NCI-H2029 treated with DMSO at 0.1 percent for 48 hours (cell line): ENCODE measurements around the gene PEX16.

Experiments
- DNase-seq: peaks from one replicate; lab custom pipeline; 2025; lab: John Stamatoyannopoulos, UW

Gene PEX16

DNA sequence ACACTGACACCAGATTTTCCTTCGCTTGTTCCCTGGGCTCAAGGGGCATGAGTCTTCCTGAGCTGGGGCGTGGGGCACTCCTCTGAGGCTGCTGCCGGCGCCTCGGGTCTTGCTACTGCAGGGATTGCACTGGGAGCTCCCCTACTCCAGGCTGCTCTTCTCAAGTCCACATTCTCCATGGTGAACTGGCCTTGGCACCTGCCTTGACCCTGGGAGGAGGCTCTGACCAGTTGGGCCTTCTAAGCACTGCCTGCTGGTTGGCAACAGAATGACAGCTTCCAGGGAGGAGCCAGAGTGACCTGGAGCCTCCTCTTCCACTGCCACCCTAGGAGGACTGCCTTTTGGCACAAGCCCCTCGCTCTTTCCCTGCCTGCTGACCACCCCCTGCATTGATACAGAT lies 20.1 kb downstream of the PEX16 start:
- no peak for DNase-seq

GRCh38 chr11:45896422-45896984 lies 21.2 kb downstream of the PEX16 start:
- peak; percentile 59 for DNase-seq

DNA sequence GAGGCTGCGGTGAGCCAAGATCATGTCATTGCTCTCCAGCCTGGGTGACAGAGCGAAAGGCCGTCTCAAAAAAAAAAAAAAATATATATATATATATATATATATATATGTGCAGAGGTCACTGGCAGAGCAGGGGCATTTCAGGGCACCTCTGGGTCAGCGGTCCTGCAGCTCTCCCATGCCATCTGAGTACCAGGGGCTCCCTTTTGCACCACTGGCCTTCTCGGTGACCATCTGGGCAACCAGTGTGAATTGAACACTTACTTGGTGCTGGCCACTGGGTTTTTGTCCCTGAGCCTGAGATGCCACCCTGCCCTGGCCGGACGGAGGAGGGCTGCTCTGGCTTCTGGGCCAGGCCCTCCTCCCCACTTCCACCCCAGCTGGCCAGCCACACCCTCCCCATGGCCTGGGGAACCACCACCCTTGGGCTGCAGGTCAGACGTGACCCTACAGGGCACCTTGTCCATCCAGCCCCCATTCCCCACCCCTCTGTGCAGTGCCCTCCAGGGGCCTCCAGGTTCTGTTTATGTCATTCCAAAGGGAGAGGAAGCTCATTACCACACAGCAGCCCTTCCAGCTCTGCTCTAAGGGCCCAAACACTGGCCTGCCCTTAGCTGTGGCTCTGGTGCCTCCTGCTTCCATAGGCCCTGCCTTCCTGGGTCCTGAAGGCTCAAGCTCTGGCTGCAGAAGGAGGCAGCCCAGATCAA lies 22.0 kb downstream of the PEX16 start:
- DNase-seq: no peak

DNA sequence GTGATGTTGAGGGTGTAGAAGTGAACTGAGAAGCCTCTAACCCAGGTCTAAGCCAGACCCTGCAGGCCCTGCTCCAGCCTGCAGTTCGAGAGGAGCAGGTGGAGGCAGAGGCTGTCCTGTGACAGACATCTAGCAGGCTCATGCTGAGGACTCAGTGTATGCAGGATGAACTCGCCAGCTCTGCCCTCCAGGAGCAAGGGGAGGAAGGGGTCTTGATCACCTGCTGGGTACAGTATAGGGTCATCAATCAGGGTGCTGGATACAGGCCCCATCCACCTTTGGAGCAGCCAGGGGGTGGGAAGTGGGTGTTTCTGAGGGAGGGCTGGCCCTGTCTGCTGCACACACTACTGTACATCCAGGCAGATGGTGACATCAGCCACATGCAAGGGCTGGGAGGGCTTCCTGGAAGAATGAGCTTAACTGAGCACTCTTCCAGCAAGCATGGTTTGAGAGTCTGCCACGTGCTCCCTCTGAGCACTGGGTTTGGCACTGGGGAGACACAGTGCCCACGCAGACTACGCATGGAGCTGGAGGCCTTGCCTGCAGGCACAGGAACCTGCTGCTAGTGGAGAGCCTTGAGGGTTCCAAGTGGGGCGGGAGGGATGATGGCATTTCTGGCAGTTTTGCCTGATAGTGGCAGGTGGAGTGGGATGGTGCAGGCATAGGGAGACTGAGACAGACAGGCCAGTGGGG lies 23.0 kb downstream of the PEX16 start:
- DNase-seq: no peak

DNA sequence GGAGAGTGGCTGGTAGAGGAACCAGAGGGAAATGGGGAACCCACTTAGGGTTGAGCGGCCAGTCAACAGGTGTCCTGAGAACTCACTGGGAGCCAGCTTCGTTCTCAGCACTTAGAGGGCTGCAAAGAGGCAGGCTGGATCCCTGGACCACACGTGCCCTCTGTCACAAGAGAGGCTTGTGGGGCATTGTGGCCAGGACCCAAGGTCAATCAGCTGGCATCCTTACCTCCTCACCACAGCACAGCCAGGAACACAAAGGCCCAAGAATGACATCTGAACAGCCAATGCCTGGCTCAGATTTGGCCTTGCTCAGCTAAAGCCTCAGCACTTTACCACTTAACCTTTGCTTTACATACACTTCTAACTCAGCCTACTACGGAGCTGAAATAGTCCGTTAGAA lies 24.8 kb downstream of the PEX16 start:
- no peak for DNase-seq

DNA sequence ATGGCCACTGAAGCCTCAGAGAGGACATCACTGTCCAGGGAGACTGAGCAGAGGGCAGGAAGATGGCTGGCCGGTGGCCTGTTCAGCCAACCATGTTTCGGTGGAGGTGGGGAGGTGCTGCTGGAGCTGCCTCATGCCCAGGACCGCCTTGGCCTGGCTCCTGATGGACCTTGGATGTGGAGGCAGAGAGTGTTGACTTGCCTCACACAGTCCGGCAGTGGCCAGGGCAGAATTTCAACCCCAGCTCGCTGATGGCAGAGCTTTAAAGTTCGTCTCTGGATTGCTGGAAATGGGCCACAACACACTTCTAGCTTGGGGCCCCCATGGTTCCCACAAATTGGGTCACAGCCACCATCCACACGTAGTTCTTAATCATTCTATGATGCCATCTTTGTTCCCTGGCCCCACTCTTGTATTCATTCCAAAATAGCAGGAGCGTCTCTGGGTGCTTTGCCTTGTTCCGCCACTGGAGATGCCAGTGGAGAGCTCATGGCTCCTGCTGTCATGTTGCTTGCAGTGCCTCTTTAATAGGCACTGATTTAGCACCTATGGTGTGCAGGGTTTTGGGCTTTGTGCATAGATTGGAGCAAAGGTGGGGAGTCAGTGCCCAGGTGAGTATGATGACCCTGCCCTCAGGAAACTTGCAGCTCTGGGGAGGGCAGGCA lies 26.7 kb downstream of the PEX16 start:
- no peak for DNase-seq

GRCh38 chr11:45889966-45890365 lies 27.7 kb downstream of the PEX16 start:
- no peak for DNase-seq

DNA sequence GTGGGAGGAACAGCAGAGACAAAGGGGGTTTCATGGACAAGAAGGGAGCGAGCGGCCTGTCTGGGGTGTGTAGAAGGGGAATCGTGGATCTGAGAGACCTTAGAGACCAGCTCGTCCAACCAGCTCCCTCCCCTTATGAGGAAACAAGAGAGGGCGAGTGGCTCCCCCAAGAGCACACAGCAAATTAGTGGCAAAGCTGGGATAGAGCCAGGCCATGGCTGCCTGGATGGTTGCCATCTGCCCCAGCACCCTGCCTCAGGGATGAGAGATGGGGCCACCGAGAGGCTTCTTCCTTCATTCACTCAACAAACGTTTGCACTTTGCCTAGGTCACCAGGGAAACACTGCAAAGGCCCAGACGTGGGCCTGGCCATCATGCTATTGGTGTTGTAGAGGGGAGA lies 28.1 kb downstream of the PEX16 start:
- no peak for DNase-seq

- DNase-seq: no peak
These were observed 30.1 kb downstream of the PEX16 start for GRCh38 chr11:45887587-45887986.

DNA sequence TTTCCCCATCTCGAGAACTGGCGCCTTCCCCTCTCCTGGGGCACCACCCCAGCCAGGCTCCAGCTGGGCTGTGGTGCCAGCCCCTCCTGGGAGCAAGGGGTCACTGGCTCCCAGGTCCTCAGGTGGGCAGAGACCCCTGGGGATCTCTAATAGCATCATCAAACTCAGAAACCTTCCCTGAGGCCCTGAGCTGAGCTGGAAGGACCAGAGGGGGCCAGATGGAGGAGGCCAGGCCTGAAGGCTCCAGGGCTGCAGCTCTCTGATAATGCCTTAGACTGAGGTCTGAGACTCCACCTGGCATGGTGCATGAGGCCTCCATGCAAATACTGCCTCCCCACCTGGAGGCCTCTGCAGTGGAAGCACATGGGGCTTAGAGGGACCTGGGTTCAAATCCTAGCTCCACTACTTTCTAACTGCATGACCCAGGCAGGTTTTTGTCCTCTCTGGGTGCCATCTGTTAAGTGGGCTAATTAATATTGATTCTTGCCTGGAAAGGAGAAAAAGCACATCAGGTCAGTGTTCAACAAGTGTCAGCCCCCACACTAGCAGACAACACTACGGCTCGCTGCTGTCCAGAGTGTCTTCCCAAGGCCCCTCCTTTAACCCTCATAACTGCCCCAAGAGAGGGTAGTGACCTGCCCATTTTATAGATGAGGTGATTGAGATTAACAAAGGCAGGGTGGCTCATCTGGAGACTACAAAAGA lies 30.7 kb downstream of the PEX16 start:
- DNase-seq: no peak

- no peak for DNase-seq
These were observed 31.6 kb downstream of the PEX16 start for GRCh38 chr11:45885921-45886721.

GRCh38 chr11:45885274-45885920 lies 32.3 kb downstream of the PEX16 start, which contains the start of gene MAPK8IP1:
Gene MAPK8IP1, plus strand, starts transcription at chr11:45885651. Its CDS starts 170 bp downstream, at chr11:45885821.
- DNase-seq: no peak

DNA sequence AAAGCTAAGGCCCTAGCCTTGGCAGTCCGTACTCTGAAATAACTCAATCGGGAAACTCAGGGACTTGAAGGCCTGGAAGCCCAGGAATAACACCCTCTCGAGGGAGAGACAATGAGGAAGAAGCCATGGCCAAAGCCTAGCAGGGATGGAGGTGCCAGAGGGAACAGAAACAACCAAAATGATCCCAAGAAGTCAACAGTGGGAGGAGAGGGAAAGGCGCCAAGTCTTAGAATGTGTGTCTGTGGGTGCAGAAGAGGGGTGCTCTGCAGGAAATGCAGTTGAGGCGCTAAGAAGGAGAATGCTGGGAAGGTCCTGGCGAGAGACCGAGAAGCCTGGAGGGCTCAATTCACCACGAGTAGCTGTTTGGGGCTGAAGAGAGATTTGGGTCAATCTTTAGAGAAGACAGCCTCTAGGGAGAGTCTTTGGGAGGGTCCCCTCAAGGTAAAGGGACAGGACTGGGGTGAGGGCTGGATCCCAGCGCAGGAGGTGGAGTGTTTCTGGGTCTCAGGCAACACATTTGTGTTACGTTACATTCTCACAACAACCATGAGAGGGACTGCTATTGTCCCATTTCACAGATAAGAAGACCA lies 33.0 kb downstream of the PEX16 start:
- DNase-seq: no peak

GRCh38 chr11:45881708-45882368 lies 35.8 kb downstream of the PEX16 start:
- no peak for DNase-seq

- no peak for DNase-seq
These were observed 36.7 kb downstream of the PEX16 start for GRCh38 chr11:45880772-45881570.

DNA sequence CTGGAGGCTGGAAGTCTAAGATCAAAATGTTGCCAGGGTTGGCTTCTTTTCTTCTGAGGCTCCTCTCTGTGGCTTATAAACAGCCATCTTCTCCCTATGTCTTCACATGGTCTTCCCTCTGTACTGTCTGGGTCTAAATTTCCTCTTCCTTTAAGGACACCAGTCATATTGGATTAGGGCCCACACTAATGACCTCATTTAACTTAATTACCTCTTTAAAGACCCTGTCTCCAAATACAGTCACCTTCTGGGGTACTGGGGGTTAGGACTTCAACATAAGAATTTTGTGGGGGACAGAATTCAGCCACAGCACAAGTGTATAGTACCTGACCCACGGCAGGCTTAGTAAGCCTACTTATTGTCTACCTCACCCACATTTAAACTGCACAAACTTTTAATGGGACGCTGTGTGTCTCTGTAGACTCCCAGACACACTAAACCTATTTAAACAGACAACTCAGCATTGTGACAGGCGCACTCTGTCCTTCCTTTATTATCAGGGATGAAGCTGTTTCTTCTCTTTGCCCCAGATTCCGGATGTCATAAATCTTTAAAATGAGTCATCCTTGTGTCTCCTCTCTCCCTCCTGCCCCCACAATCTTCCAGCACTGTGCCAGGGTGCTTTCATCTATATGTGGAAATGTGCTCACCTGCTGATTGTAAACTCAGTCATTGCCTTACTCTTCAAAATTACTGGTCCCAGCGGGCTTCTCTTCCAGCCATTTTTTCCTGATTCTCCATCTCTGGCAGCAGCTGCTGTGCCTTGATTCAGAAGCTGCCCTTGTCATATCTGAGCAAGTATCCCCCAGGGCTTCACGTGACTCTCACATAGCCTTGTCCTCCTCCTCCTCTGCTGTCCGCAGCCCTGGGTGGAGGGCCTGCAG lies 37.6 kb downstream of the PEX16 start:
- no peak for DNase-seq

- no peak for DNase-seq
These were observed 39.8 kb downstream of the PEX16 start for GRCh38 chr11:45877845-45878244.

- DNase-seq: no peak
These were observed 40.5 kb downstream of the PEX16 start for GRCh38 chr11:45877221-45877620.
